Amniotic epithelial cell (primary cell): ENCODE results near the gene MTERF4.
"Not testable (repeated sequence)": the region's sequence is repeated elsewhere in the genome, so short reads cannot be mapped to it uniquely, and the experiment has no call there.

ENCODE experiments used
- DNase-seq: peaks from one replicate; pipeline ENCODE4 v3.0.0-alpha.2; 2010; ENCODE audit warnings: low read depth

Gene MTERF4

DNA sequence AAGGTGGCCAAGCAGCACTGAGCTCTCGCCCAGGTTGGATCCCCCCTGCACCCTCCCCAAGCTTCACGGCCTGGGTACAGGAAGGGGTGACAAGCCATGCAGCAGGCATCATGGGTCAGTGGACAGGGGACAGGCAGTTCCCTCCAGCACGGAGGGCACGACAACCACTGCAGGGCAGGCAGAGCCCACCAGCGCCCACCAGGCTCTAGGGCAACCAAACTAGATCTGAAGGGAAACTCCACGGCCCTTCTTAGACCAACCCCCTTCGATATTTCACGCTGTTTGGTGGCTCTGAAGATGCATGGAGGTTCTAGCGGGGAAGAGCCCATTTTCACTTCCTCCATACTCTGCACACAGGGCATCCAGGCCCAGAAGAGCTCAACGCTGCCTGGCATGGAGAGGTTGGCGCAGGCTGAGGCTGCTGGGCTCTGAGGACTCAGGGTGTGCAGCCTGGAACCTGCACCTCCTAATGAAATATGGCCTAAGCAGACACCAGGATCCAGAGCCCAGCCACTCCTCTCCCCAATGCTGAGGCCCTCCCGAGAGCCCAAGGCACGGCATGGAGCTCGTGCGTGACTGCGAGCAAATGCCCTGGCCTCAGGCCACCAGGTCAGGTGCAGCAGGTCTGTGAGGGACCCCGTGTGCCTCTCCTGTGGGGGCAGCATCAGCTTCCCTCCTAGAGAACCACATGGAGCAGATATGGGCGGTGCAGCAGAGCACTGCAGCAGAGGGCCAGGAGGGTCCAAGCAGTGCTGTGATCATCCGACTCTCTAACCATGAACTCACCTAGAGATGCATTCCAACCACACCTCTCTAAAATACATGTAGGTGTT lies 8.7 kb upstream of the MTERF4 start:
- DNase-seq = no peak

DNA sequence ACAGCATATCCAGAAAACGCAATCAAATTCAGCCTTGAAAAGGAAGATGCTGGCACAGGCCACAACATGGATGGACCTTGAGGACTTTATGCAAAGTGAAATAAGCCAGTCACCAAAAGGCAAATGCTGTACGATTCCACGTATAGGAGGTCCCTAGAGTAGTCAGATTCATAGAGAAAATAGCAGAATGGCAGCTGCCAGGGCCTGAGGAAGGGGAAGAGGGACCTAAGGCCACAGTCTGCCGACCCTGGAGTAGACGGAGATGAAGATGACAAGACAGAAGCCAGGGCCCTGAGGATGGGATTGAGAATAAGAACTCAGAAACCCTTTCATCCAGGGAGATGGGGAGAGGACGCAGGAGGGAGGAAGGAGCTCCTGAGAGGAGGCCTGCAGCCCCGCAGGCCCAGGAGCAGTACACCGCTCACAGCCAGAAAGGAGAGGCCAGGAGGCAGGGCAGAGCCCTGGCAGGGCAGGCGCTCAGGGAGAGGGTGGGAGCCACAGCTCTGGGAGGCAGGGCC lies 8.1 kb upstream of the MTERF4 start:
- DNase-seq = no peak

DNA sequence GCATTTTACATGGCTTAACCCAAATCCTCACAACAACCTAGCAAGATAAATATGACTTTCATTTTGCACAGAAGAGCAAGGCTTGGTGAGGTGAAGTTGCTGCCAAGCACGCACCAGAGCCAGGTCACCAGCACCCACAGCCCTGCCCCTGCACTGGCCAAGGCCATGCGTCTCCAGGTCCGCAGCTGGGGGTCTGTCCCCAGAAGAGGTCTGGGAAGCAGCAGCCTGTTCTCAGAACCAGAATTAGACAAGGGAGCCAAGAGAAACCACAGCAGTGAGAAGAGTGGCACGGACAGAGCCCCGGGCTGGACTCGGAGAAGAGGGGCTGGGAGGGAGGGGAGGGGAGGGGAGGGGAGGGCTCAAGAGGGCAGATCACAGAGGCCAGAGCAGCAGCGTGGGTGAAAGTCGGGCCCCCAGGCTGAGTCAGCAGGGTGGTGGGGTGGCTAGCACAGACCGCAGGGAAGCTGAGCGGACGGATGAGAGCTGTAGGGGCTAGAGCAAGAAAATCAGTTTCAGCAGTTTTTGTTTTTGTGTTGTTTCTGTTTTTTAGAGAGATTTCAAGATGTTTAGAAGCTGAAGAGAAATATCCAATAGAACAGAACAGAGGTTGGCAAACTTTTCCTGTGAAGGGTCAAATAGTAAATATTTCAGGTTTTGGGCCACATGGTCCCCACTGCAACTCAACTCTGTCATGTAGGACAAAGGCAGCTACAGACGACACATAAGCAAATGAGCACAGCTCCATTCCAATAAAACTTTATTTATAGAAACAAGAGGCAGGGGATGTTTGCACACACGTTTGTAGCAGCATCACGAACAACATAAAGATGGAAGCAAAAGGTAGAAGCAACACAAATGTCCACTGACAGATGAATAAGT lies 7.4 kb upstream of the MTERF4 start:
- no peak for DNase-seq

- DNase-seq = no peak
These were observed 6.5 kb upstream of the MTERF4 start for GRCh38 chr2:241108271-241109209.

- DNase-seq = no peak
These were observed 5.1 kb upstream of the MTERF4 start for GRCh38 chr2:241107031-241107783.

DNA sequence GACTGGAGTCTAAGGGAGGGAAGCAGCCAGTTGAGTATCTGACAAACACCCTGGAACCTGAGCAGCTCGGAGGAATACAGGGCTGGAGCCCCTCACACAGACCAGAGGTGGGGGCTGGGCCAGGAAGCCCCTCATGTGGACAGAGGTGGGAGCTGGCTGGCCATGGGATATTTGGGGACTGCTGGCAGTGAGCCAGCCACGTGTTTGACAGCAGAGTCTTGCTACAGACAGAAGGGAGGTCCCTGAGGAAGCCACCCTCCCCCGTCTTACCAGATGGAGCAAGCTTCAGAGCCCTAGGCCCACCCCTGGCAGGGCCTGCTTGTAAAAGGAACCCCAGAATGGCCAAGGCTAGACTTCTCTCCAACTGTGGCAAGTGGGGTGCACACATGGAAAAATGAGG lies 3.6 kb upstream of the MTERF4 start:
- DNase-seq = no peak

- not testable (repeated sequence) for DNase-seq
These were observed 2.5 kb upstream of the MTERF4 start for GRCh38 chr2:241104611-241105010.

DNA sequence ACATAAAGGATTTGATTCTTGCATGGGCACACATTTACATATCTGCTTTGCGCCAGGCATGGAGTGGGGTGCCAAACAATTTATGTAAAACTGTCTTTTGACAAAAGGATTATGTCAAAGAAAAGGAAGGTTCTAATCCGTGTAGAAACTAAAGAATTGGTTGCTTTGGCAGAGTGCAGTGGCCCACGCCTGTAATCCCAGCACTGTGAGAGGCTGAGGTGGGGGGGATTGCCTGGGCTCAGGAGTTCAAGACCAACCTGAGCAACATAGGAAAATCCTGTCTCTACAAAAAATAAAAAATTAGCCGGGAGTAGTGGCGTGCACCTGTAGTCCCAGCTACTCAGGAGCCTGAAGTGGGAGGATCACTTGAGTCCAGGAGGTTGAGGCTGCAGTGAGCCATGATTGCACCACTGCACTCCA lies 1.1 kb upstream of the MTERF4 start:
- DNase-seq = no peak

- DNase-seq = no peak
These were observed 2.8 kb downstream of the MTERF4 start for GRCh38 chr2:241099246-241099645.

DNA sequence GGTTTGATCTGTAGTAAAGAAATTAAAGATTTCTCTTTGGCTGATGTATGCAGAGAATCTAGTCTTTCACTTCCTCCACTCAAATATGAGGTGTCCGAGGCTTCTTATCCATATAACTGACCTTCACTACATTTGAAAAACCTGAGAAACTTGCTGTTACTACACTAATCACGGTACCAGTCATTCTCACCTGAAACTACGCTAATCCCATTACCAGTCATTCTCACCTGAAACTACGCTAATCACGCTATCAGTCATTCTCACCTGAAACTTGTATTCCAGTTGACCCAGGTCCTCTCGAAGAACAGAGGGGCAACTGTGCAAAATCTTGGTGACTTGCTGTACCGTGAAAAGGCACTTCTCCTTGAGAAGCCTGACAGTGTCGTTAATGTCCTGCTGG lies 5.1 kb downstream of the MTERF4 start:
- no peak for DNase-seq

DNA sequence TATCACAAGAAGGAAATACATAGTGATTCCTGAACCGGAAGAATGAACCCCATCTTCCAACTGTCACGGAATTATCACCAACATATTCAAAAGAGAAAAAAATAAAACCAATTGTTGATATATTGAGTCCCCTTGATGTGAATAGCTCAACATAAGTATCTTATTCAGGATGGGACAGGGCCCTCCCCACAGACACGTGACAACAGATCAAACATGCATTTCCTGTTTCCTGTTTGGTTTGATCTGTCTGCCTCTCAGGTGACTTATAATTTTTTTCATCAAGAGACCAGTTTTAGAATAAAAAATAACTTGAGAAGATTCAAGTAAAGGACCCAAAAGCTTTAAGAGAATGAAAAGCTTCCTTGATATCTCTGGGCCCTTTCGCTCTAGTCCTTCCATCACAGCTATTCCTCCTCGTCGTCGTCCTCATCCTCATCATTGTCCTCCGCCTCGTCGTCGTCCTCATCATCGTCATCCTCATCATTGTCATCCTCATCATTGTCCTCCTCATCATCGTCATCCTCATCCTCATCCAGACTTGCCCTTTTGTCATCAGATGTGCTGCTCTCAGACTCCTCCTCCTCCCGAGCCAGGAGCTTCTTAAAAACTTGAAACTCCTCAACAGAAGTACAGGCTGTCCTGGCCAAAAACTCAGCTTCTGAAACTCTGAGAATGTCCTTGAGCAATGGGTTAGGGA lies 6.3 kb downstream of the MTERF4 start:
- no peak for DNase-seq

GRCh38 chr2:241094924-241095420 lies 7.1 kb downstream of the MTERF4 start:
- DNase-seq = no peak

- DNase-seq = no peak
These were observed 7.9 kb downstream of the MTERF4 start for GRCh38 chr2:241094172-241094571.

DNA sequence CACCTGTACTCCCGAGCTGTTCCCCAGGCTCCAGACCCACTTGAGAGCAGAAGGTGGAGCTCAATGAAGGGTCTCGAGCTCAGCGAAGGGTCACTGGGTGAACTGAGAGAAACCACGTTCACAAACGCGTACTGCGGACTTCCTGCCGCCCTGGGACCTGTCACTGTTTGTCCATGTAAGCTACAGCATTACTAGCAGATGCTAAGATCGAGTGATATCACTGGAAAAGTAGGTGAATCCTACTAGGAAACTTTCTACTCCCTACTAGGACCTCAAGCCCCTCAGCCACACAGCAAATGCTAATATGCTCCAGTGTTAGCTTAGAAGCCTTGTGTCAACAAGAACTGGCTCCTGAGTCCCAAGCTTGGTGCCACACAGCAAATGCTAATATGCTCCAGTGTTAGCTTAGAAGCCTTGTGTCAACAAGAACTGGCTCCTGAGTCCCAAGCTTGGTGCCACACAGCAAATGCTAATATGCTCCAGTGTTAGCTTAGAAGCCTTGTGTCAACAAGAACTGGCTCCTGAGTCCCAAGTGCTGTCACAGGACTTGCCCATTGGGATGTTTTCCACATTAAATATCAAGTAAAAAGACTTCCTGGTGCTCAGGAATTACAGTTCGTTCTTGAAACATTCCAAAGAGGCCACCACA lies 8.8 kb downstream of the MTERF4 start:
- DNase-seq = not testable (repeated sequence)

DNA sequence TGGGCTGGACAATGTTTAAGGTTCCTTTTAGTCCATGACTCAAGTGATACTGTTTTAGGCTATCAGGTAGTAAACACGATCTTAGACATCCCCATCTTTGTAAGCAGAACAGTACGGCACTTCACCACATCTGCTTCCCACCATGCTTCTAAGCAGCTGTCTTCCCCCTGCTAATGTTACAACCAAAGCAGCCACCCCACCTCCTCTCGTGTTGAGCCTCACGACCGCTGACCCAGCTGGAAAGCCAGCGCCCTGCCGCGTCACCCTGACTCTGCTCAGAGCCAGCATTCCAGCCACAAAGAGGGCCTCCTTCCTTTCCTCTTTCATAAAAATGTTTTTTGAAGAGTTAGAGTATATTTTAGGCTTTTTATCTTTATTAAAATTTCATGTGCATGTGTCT lies 9.4 kb downstream of the MTERF4 start:
- no peak for DNase-seq

DNA sequence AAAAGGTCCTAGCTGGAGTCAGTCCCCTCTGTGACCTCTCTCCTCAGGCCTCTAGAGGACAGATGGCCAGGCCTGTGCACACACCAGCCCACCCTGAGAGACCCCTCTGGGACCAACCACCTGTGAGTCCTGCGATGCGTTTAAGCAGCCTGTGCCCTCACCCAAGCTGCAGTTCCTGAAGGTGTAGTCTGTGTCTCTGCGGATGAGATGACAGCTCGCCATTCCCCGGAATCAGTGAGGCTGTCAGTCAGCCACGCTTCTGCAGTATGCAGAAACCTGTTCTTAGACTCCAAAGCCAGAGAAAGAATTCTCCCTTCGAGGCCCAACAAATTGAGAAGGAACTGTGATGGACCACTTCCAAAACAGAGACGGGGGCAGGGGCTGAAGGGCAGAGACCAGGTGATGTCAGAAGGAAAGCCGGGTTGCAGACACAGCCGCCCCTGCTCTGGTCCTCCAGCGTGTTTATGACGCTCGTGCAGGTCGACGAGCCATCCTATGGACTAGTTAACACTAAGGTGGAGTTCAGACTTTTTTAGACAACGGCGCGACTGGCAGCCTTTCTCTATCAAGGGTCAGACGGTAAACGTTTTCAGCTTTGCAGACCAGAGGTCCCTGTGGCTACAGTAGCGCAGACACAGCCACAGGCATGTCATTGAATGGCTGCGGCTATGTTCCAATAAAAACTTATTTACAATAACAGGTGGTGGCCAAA lies 10.2 kb downstream of the MTERF4 start:
- no peak for DNase-seq

GRCh38 chr2:241091201-241091600 lies 10.9 kb downstream of the MTERF4 start:
- no peak for DNase-seq

- DNase-seq = no peak
These were observed 13.0 kb downstream of the MTERF4 start for GRCh38 chr2:241088791-241089732.
